ENCODE measurements around the gene SRP19.

DNA sequence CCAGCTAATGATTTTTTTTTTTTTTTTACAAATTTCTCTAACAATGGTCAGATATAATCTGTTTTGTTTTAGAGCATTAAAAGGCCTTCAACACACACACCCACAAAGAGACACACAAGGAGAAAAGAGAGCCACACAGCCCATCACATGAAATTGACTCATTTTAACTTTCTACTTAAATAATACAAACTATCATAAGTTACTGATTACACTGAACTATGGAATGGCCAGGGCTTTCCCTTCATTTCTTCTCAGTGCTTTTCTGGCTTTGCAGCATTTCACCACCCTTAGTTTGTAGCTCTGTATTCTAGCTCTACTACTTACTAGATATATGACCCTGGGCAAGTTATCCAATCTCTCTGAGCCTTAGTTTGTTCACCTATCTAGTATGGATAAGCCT is 47.8 kb downstream of the SRP19 start:
- TF ChIP-seq POLR2AphosphoS5 (IDR thresholded peaks at IDR 0.05), result no peak
- TF ChIP-seq CTCF (IDR thresholded peaks at IDR 0.05 in 8 of 11, conservative IDR thresholded peaks at IDR 0.05 in 3 of 11), result no peak
- TF ChIP-seq POLR2A (IDR thresholded peaks at IDR 0.05), result no peak
